ENCODE measurements around the gene ASB12. TPM values are rescaled to one million over a fixed set of nuclear protein-coding genes. Genes with fewer than 3 reads are reported as not detected.

The ASB12 gene
- polyA plus RNA-seq, 2 of the 4 experiments (the other 2 are of a cell fraction) = 0.08 TPM; not detected in 1

- peaks cover 7% of the 10 kb centered on the region for H3K4me1 ChIP-seq
- peak; percentile 83 to 93 for DNase-seq (ENCODE audit: low read depth in 1 of 2, low spot score in 1 of 2)
- peak overlapping the region; percentile 91 for H3K4me3 ChIP-seq
- ChIA-PET POLR2A (interaction anchor here (0.5 to 2.0 kb wide), 6 partner anchors 10 to 451 kb away, joined by 3 to 5 read pairs (median 4); partner anchors contain the start of gene MTMR8), CTCF (interaction anchor here (1.8 kb wide), 1 partner anchor 13 kb away, joined by 3 read pairs; no protein-coding TSS in a partner anchor)
- TF ChIP-seq SMC3 (IDR thresholded peaks at IDR 0.05) = no peak; the same call in 2 of the 3 replicates
- TF ChIP-seq, protein P1, sequence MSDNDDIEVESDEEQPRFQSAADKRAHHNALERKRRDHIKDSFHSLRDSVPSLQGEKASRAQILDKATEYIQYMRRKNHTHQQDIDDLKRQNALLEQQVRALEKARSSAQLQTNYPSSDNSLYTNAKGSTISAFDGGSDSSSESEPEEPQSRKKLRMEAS (IDR thresholded peaks at IDR 0.05) = peak; percentile 43; the same call in 1 of the 2 replicates
- no peak for TF ChIP-seq HEYL (CRISPR knock-in tag; IDR thresholded peaks at IDR 0.05)
- TF ChIP-seq KDM1A (IDR thresholded peaks at IDR 0.05; ENCODE audit: low read depth) = no peak
- TF ChIP-seq, protein P2, sequence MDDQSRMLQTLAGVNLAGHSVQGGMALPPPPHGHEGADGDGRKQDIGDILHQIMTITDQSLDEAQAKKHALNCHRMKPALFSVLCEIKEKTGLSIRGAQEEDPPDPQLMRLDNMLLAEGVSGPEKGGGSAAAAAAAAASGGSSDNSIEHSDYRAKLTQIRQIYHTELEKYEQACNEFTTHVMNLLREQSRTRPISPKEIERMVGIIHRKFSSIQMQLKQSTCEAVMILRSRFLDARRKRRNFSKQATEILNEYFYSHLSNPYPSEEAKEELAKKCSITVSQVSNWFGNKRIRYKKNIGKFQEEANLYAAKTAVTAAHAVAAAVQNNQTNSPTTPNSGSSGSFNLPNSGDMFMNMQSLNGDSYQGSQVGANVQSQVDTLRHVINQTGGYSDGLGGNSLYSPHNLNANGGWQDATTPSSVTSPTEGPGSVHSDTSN (IDR thresholded peaks at IDR 0.05) = peak; percentile 93
- TF ChIP-seq CHD4 (IDR thresholded peaks at IDR 0.05; ENCODE audit: borderline replicate concordance) = no peak
- TF ChIP-seq POLR2A (IDR thresholded peaks at IDR 0.05; ENCODE audit: low read length) = peak; percentile 84
- TF ChIP-seq, protein P3, sequence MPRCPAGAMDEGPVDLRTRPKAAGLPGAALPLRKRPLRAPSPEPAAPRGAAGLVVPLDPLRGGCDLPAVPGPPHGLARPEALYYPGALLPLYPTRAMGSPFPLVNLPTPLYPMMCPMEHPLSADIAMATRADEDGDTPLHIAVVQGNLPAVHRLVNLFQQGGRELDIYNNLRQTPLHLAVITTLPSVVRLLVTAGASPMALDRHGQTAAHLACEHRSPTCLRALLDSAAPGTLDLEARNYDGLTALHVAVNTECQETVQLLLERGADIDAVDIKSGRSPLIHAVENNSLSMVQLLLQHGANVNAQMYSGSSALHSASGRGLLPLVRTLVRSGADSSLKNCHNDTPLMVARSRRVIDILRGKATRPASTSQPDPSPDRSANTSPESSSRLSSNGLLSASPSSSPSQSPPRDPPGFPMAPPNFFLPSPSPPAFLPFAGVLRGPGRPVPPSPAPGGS (IDR thresholded peaks at IDR 0.05) = peak; percentile 52; the same call in 1 of the 3 replicates
- TF ChIP-seq E2F6 (IDR thresholded peaks at IDR 0.05; ENCODE audit: borderline replicate concordance, low read depth) = no peak
- no peak for TF ChIP-seq ZFP36 (IDR thresholded peaks at IDR 0.05; ENCODE audit: borderline replicate concordance, partially characterized antibody)
- TF ChIP-seq JUN (IDR thresholded peaks at IDR 0.05) = peak; percentile 60 to 66; a peak in 2 of 5 replicates
- peak; percentile 67 for TF ChIP-seq PHF8 (IDR thresholded peaks at IDR 0.05; ENCODE audit: borderline replicate concordance, low read depth)
- TF ChIP-seq ZC3H11A (IDR thresholded peaks at IDR 0.05) = no peak
- no peak for TF ChIP-seq MAFK (IDR thresholded peaks at IDR 0.05; ENCODE audit: partially characterized antibody)
- WGBS (ENCODE audit: missing lambda C conversion rate) = 0% methylated on average over 3 of the region's 45 CpGs
- H3K9me3 ChIP-seq = no peaks in the 10 kb centered on the region
- peak; percentile 99 for FAIRE-seq
- H3K4me2 ChIP-seq = peak overlapping the region; percentile 87
- peak overlapping the region; percentile 93 to 97 for H3K27ac ChIP-seq
- peak; percentile 91 to 95 for ATAC-seq
Measured at GRCh38 chrX:64205735-64206501, 24.5 kb downstream of the ASB12 start.

DNA sequence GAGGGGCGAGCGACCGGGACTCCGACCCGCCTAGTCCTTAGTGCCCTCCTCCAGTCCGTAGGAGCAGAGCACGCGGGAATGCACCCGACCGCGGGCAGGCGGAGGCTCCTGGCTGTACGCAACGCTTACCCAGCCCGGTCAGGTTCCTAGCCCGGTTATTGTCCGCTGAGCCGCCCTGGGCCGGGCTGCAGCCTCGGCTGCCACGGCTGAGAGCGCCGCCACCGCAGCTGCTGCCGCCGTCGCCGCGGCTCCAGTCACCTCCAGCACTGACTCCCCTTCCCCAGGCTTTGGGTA, 25.0 kb downstream of the ASB12 start, which contains the start of gene AMER1:
AMER1 (minus strand) TSS at position 268 of the 294 bp plus-strand sequence. CDS start 12,422 bp downstream, outside the sequence.
- no peak for TF ChIP-seq HMGXB4 (CRISPR knock-in tag; IDR thresholded peaks at IDR 0.05; ENCODE audit: borderline replicate concordance)
- TF ChIP-seq RARB (CRISPR knock-in tag; IDR thresholded peaks at IDR 0.05) = no peak
- TF ChIP-seq JUN (IDR thresholded peaks at IDR 0.05) = 0 out of 5 replicates have a peak, but pooled peaks of 1 of the 2 experiments have one; percentile 6
- TF ChIP-seq NPAS2 (CRISPR knock-in tag; IDR thresholded peaks at IDR 0.05; ENCODE audit: borderline replicate concordance) = no peak
- TF ChIP-seq RCOR1 (IDR thresholded peaks at IDR 0.05; ENCODE audit: low read depth, low read length) = no peak
- no peak for TF ChIP-seq REST (IDR thresholded peaks at IDR 0.05)
- DNase-seq (ENCODE audit: low read depth in 1 of 2, low spot score in 1 of 2) (no peak), FAIRE-seq (no peak), ATAC-seq (peak; percentile 80 to 84)
- CTCF ChIA-PET = no interaction called here
- POLR2A ChIA-PET = interaction anchor here (0.5 to 2.0 kb wide), 6 partner anchors 10 to 450 kb away, joined by 3 to 5 read pairs (median 4); partner anchors contain the start of gene MTMR8
- peak within 1 kb of the TSS; percentile 87 for H3K4me2 ChIP-seq
- WGBS (ENCODE audit: missing lambda C conversion rate) = no CpG with 5 or more reads among the region's 29 CpGs
- peak within 1 kb of the TSS; percentile 91 for H3K4me3 ChIP-seq
- peaks cover 7% of the 10 kb centered on the region for H3K4me1 ChIP-seq
- no peaks in the 10 kb centered on the region for H3K9me3 ChIP-seq
- peak within 1 kb of the TSS; percentile 93 to 97 for H3K27ac ChIP-seq

All from A549 (cell line).